CD14-positive monocyte (primary cell): ENCODE results near the gene PLCB1. TPM values are rescaled to one million over a fixed set of nuclear protein-coding genes. Genes with fewer than 3 reads are reported as not detected.

ENCODE experiments used
- DNase-seq, 3 donors: peaks; one replicate each; pipeline ENCODE4 v3.0.0-alpha.2; 2011 to 2022
- H2AFZ ChIP-seq: 2 replicates; pipeline ENCODE4 v1.6.0; 2012; ENCODE audit warnings: mild to moderate bottlenecking, low read depth, low read length, inconsistent platforms; ENCODE audit not compliant: insufficient read depth, poor library complexity, severe bottlenecking
- H3K27ac ChIP-seq, 2 donors: 1 replicate in 1 of 2; 2 replicates in 1 of 2; pipeline ENCODE4 v1.5.1; 2012 to 2013; ENCODE audit warnings: low read length in 2 of 2, control low read depth in 1 of 2, inconsistent platforms in 1 of 2, low read depth in 1 of 2, mild to moderate bottlenecking in 1 of 2
- H3K27me3 ChIP-seq, 2 donors: one replicate each; pipeline versions ENCODE4 v1.6.0 to v1.6.1; 2011 to 2013; ENCODE audit warnings: low read length in 2 of 2; ENCODE audit not compliant: control insufficient read depth in 2 of 2, insufficient read depth in 2 of 2
- H3K36me3 ChIP-seq, 2 donors: replicated peaks in 1 of 2; 1 replicate in 1 of 2; 2 replicates in 1 of 2; pipeline versions ENCODE4 v1.5.1 to v1.6.1; 2012 to 2013; ENCODE audit warnings: low read length in 2 of 2, control low read depth in 1 of 2, inconsistent platforms in 1 of 2, mild to moderate bottlenecking in 1 of 2; ENCODE audit not compliant: insufficient read depth in 2 of 2, control insufficient read depth in 1 of 2
- H3K4me1 ChIP-seq, 2 donors: 1 replicate in 1 of 2; 2 replicates in 1 of 2; pipeline versions ENCODE4 v1.5.1 to v1.6.1; 2012 to 2013; ENCODE audit warnings: low read length in 2 of 2, control low read depth in 1 of 2, inconsistent platforms in 1 of 2, mild to moderate bottlenecking in 1 of 2, moderate library complexity in 1 of 2; ENCODE audit not compliant: insufficient read depth in 2 of 2, control insufficient read depth in 1 of 2
- H3K4me2 ChIP-seq: replicated peaks from 2 replicates; pipeline ENCODE3; 2012; ENCODE audit warnings: low read length, moderate library complexity, mild to moderate bottlenecking; ENCODE audit not compliant: poor library complexity, severe bottlenecking; ENCODE audit errors: extremely low read depth
- H3K4me3 ChIP-seq, 3 experiments: fragments of 200-600 bp in 1 of 3; sonication (generic) in 1 of 3; replicated peaks in 1 of 3; 1 replicate in 2 of 3; 2 replicates in 1 of 3; pipeline ENCODE4 v1.5.1; 2011 to 2013; ENCODE audit warnings: low read length in 3 of 3, mild to moderate bottlenecking in 3 of 3, control low read depth in 2 of 3, low read depth in 2 of 3, inconsistent platforms in 1 of 3, moderate library complexity in 1 of 3
- H3K79me2 ChIP-seq: 2 replicates; pipeline ENCODE4 v1.6.0; 2012; ENCODE audit warnings: mild to moderate bottlenecking, control low read depth, inconsistent platforms, low read length, moderate library complexity; ENCODE audit not compliant: insufficient read depth
- H3K9ac ChIP-seq: 2 replicates; pipeline ENCODE4 v1.6.0; 2017; ENCODE audit warnings: low read length, mild to moderate bottlenecking; ENCODE audit not compliant: insufficient read depth, poor library complexity, severe bottlenecking
- H3K9me3 ChIP-seq, 2 donors: replicated peaks in 1 of 2; 1 replicate in 1 of 2; 2 replicates in 1 of 2; pipeline versions ENCODE4 v1.5.1 to v1.6.1; 2012 to 2013; ENCODE audit warnings: low read length in 2 of 2, control low read depth in 1 of 2; ENCODE audit not compliant: control insufficient read depth in 1 of 2, insufficient read depth in 1 of 2
- H4K20me1 ChIP-seq: 2 replicates; pipeline ENCODE4 v1.6.0; 2012; ENCODE audit warnings: mild to moderate bottlenecking, low read length, control low read depth, moderate library complexity; ENCODE audit not compliant: insufficient read depth
- H3K27ac Mint-ChIP-seq, 7 donors: one replicate each; pipeline ENCODE4 v1.8.0; 2020; ENCODE audit warnings: mild to moderate bottlenecking in 7 of 7, mixed read lengths in 7 of 7, moderate library complexity in 6 of 7, inconsistent platforms in 2 of 7
- H3K27me3 Mint-ChIP-seq, 3 donors: one replicate each; pipeline ENCODE4 v1.8.0; 2021 to 2022; ENCODE audit warnings: low read depth in 3 of 3, mild to moderate bottlenecking in 3 of 3, mixed read lengths in 3 of 3, moderate library complexity in 3 of 3, inconsistent platforms in 1 of 3
- H3K36me3 Mint-ChIP-seq, 2 donors: one replicate each; pipeline ENCODE4 v1.8.0; 2020; ENCODE audit warnings: mixed read lengths in 2 of 2, inconsistent platforms in 1 of 2, mild to moderate bottlenecking in 1 of 2
- H3K4me1 Mint-ChIP-seq: one replicate; pipeline ENCODE4 v1.8.0; 2020; ENCODE audit warnings: mild to moderate bottlenecking, mixed read lengths
- H3K4me3 Mint-ChIP-seq, 2 donors: one replicate each; pipeline ENCODE4 v1.8.0; 2020; ENCODE audit warnings: mild to moderate bottlenecking in 2 of 2, mixed read lengths in 2 of 2, moderate library complexity in 1 of 2
- H3K9me3 Mint-ChIP-seq, 7 donors: one replicate each; pipeline ENCODE4 v1.8.0; 2020 to 2022; ENCODE audit warnings: mixed read lengths in 7 of 7, mild to moderate bottlenecking in 6 of 7, moderate library complexity in 6 of 7, inconsistent platforms in 2 of 7
- CTCF ChIP-seq: fragments of 200-600 bp; IDR thresholded peaks from one replicate; pipeline ENCODE4 v1.8.0; 2022; ENCODE audit warnings: antibody characterized with exemption, mild to moderate bottlenecking
- WGBS: methylation state at CpG from one replicate; pipeline ENCODE4 v1.1.5; 2013; ENCODE audit warnings: missing lambda C conversion rate; ENCODE audit not compliant: insufficient coverage; 5-methylcytosine and 5-hydroxymethylcytosine counted together
- intact Hi-C, 2 donors: fragments of 100-400 bp; cut with micrococcal nuclease; formaldehyde crosslinking; loops; one replicate each; pipeline versions ENCODE4 v1.15.0 to v1.15.1; 2023
- polyA plus RNA-seq, 3 donors: library from polyadenylated mRNA; depleted of rRNA in 1 of 3; unstranded in 2 of 3; stranded (reverse) in 1 of 3; fragments of 300-500 nt in 2 of 3; fragments of >200 nt in 1 of 3; fragmentation: Illumina TruSeq in 2 of 3; gene quantifications; 1 replicate in 2 of 3; 2 replicates in 1 of 3; pipeline ENCODE4 v1.2.3, GENCODE V29; 2012 to 2021

The PLCB1 gene
- polyA plus RNA-seq, 3 donors: 8.6 to 16.4 (median 13.2) TPM

GRCh38 chr20:8601542-8601912, 469.5 kb downstream of the PLCB1 start:
- H3K36me3 Mint-ChIP-seq: peaks cover 0 to 3% of the 10 kb centered on the region in 2 donors
- H3K27ac Mint-ChIP-seq: peak overlapping the region in 5 of 7 donors; percentile 13 to 77 (median 51)
- H3K27ac ChIP-seq: peak overlapping the region in 1 of 2 donors; percentile 73
- H3K4me1 ChIP-seq: peaks cover 13 to 23% of the 10 kb centered on the region in 2 donors
- H3K4me2 ChIP-seq: no peak overlapping the region
- H3K27me3 ChIP-seq: no peaks in the 10 kb centered on the region
- no peaks in the 10 kb centered on the region for H4K20me1 ChIP-seq
- H3K27me3 Mint-ChIP-seq: peaks cover 0 to 1% (median 0%) of the 10 kb centered on the region in 3 donors
- no peak overlapping the region for H3K4me3 Mint-ChIP-seq
- no peaks in the 10 kb centered on the region for H3K36me3 ChIP-seq
- intact Hi-C loops: no loop called here
- peaks cover 3% of the 10 kb centered on the region for H3K79me2 ChIP-seq
- no peak for TF ChIP-seq CTCF
- DNase-seq: peak in 2 of 3 donors; percentile 7 to 10
- peaks cover 0 to 1% (median 0%) of the 10 kb centered on the region in 7 donors for H3K9me3 Mint-ChIP-seq
- no peak overlapping the region for H2AFZ ChIP-seq
- H3K4me3 ChIP-seq: no peak overlapping the region
- 100% methylated on average over 1 of the region's 1 CpG for WGBS
- H3K4me1 Mint-ChIP-seq: peaks cover 24% of the 10 kb centered on the region
- no peak overlapping the region for H3K9ac ChIP-seq
- no peaks in the 10 kb centered on the region for H3K9me3 ChIP-seq

GRCh38 chr20:8602389-8603116, 470.5 kb downstream of the PLCB1 start:
- Mint-ChIP-seq H3K9me3 (peaks cover 0 to 1% (median 0%) of the 10 kb centered on the region in 7 donors), H3K36me3 (peaks cover 0 to 3% of the 10 kb centered on the region in 2 donors), H3K4me3 (peak overlapping the region; percentile 73 to 88), H3K27me3 (peaks cover 0 to 1% (median 0%) of the 10 kb centered on the region in 3 donors), H3K4me1 (peaks cover 24% of the 10 kb centered on the region), H3K27ac (peak overlapping the region; percentile 77 to 95 (median 89))
- H3K4me2 ChIP-seq: peak overlapping the region; percentile 73
- peak overlapping the region in 1 of 2 donors; percentile 73 for H3K27ac ChIP-seq
- no peaks in the 10 kb centered on the region for H3K9me3 ChIP-seq
- no peaks in the 10 kb centered on the region for H4K20me1 ChIP-seq
- H2AFZ ChIP-seq: peak overlapping the region; percentile 66
- peak overlapping the region; percentile 45 for H3K9ac ChIP-seq
- peaks cover 13 to 23% of the 10 kb centered on the region in 2 donors for H3K4me1 ChIP-seq
- H3K4me3 ChIP-seq: peak overlapping the region; percentile 45 to 73 (median 67)
- no CpG with 5 or more reads among the region's 3 CpGs for WGBS
- no peaks in the 10 kb centered on the region for H3K27me3 ChIP-seq
- peaks cover 3% of the 10 kb centered on the region for H3K79me2 ChIP-seq
- TF ChIP-seq CTCF: no peak
- no peaks in the 10 kb centered on the region for H3K36me3 ChIP-seq
- DNase-seq: peak; percentile 6 to 34 (median 30)
- intact Hi-C loops: no loop called here
